OCI-LY7 (cell line): Measurements from ENCODE around the gene TMPRSS2.

Experiments used
- EZH2phosphoT487 ChIP-seq: fragments of 200-600 bp; sonication (generic); IDR thresholded peaks from 2 replicates; pipeline ENCODE4 v1.6.1; 2018; ENCODE audit warnings: low read depth, borderline replicate concordance, mild to moderate bottlenecking, mixed run types, antibody characterized with exemption, low read length, moderate library complexity, mixed read lengths
- TF ChIP-seq, protein P1 (sequence below): fragments of 200-600 bp; sonication (generic); conservative IDR thresholded peaks from 2 replicates; pipeline ENCODE4 v1.5.1; 2014; ENCODE audit warnings: mild to moderate bottlenecking, antibody characterized with exemption, low read length, moderate library complexity, mixed read lengths

- TF ChIP-seq, protein P1, sequence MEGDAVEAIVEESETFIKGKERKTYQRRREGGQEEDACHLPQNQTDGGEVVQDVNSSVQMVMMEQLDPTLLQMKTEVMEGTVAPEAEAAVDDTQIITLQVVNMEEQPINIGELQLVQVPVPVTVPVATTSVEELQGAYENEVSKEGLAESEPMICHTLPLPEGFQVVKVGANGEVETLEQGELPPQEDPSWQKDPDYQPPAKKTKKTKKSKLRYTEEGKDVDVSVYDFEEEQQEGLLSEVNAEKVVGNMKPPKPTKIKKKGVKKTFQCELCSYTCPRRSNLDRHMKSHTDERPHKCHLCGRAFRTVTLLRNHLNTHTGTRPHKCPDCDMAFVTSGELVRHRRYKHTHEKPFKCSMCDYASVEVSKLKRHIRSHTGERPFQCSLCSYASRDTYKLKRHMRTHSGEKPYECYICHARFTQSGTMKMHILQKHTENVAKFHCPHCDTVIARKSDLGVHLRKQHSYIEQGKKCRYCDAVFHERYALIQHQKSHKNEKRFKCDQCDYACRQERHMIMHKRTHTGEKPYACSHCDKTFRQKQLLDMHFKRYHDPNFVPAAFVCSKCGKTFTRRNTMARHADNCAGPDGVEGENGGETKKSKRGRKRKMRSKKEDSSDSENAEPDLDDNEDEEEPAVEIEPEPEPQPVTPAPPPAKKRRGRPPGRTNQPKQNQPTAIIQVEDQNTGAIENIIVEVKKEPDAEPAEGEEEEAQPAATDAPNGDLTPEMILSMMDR: no peak
- no peak for TF ChIP-seq EZH2phosphoT487
These were observed 29.4 kb downstream of the TMPRSS2 start for GRCh38 chr21:41478319-41479177.
